Stimulated activated CD8-positive, alpha-beta memory T cell treated with anti-CD3 and anti-CD28 coated beads, Interleukin-2, amount 100 ng/mL, for 48 hours (primary cell): ENCODE results near the gene SEC22C.
A peak's percentile ranks its signal among the peaks of the same experiment; 100 is the strongest.

Experiments used
- DNase-seq, 2 donors: peaks; one replicate each; pipeline ENCODE4 v3.0.0-alpha.2; 2020; ENCODE audit warnings: low read depth in 2 of 2

The SEC22C gene

GRCh38 chr3:42513121-42513520, 68.6 kb downstream of the SEC22C start:
- DNase-seq, result no peak

- DNase-seq, result no peak
These were observed 70.0 kb downstream of the SEC22C start for GRCh38 chr3:42511736-42512135.

GRCh38 chr3:42511201-42511600, 70.6 kb downstream of the SEC22C start:
- DNase-seq, result no peak

- no peak for DNase-seq
These were observed 71.4 kb downstream of the SEC22C start for GRCh38 chr3:42510325-42510724.

- DNase-seq, result no peak
These were observed 72.7 kb downstream of the SEC22C start for GRCh38 chr3:42509111-42509510.

DNA sequence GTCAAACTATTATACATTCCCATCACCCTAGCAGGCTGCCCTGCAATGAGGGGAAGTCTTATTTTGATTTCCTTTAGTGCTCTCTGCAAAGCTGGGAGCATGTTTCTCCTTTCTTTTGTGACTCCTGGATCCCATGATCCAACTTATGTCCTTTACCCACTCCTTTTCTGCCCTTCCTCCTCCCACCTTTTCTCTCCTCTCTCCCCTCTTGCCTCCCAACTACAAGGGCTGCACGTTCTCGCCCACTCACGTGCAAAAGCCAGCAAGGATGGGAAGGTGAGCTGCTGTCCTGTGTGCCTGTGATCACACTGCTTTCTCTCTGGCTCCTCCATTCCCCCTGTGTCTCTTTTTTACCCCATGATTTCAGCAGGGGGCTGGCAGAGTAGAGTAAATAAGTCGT, 73.2 kb downstream of the SEC22C start:
- no peak for DNase-seq

DNA sequence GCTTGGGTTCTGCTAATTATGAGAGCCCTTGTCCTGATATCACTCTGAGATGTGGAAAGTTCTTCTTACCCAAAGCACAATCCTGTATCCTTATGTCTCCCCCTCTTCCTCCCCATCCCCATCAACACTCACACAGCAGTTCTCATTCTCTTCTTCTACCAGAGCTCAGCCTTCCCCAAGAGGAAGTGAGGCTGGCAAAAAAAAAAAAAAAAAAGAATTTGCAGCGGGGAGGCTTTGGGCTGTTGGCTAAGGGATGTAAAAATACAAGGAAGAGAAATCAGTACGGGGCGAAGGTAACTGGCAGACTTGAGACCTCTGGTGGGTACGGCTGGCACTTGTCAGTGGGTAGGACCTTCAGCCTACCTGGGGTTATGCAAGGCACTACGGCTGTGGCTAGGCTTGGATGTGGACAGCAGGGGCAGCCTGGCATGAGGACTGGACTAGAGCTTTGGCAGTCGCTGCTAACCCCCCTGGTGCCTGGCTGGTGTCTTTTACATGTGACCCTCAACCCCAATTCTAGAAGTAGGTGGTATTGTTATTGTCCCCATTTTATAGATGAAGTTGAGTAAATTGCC, 73.9 kb downstream of the SEC22C start:
- no peak for DNase-seq

GRCh38 chr3:42507252-42507651, 74.5 kb downstream of the SEC22C start:
- DNase-seq, result no peak

DNA sequence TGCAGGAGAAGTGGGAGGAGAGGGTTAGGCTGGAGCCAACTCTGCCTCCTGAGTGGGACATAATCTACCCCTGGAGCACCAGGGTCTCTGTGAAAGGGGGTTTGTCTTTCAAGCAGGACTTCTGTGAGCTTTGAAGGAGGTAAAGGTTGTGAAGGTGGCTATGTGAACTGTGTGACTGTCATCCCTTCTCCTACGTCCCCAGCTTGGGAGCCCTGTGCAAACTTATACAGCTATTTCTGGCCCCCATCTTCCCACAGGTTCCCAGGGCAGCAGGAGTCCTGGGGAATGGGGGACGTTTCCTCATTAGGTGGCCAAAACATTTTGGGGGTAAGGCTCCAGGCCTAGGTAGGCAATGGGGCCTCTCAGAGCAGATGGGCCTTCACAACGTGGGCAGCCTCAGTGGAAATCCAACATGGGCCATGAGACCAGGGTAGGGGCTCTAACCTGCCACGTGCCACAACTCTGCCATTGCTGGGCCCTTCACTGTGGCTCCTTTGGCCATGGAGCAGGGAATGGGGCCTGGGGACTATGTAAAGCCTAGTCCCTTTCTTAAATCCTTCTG, 75.8 kb downstream of the SEC22C start:
- no peak for DNase-seq

GRCh38 chr3:42505128-42505848, 76.5 kb downstream of the SEC22C start:
- DNase-seq, result no peak

DNA sequence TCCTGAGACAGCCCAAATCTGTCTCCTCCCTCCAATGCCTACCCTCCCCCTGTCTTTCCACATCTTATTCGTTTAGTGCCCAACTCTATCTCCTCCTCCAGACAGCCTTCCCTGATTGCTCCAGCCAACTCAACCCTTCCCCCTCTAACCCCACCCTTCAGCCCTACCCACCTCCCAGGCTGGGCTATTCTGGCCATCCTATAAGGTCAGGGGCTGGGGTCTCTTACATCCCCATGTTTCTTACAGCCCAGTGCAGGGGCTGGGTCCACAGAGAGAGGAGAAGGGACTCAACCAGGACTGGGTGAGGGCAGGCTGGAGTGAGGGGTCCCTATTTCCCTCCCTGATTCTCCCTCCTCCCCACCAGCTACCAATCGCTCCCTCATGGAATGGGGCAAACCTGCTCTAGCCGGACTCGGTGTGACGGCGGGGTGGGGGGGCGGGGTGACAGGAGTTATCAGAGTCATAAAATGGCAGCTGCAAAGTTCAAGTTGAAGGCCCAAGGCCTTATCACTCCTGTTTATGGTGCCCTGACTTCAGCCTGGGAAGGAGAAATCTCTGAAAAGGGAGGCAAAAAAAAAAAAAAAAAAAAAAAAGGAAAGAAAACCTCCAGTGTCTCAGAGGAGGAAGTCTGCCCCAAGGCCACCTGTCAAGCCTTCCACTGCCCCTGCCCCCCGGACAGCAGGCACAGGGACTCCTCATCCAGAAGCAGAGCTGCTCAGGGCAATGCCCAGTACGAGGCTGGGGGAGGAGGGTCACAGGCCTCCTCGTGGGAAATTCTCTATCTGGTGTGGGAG, 77.2 kb downstream of the SEC22C start:
- no peak for DNase-seq

DNA sequence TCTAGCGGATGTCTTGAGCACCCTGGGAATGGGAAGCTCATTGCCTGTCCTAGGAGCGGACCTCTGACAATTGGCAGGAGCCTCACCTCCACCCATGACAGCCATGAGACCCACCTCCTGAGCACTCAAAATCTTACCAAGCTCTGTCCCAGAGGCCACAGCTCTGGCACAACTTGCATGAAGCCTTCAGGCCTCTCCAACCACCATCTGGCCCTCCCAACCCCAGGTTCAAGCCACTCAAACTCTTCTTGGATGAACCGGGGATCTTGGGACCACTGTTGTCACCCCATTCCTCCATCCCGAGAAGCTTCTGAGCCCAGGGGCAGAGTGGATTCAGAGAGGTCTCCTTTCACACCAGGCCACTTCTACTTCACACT, 77.8 kb downstream of the SEC22C start:
- DNase-seq, result no peak

DNA sequence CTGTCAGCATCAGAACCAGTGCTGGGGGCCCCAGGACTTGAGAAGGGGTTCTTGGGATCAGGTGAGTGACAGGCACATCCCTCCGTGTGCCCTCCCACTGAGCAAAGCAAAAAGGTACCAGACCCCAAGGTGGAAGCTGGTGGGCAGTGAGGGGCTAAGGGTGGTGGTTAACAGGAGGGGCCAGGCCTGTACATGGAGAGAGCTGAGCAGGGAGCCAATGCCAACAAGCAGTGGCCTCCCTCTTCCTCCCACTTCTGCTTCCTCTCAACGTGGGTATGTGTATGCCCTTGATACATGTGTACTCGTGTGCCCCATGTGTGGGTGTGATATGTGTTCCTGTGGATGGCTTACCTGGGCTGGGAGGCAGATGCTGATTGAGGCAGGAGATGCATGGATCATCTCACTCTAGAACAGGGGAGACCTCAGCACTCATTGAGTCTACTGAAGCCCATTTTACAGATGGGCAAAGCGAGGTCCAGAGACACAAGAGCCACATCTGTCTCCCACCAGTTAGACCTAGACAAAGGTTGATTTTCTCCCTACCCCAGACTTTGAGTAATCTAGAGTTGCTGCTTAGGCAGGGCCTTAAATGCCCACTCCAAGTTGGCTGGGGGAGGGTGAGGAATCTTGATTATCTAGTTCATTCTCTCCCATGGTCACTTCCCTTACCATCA, 78.4 kb downstream of the SEC22C start:
- no peak for DNase-seq

DNA sequence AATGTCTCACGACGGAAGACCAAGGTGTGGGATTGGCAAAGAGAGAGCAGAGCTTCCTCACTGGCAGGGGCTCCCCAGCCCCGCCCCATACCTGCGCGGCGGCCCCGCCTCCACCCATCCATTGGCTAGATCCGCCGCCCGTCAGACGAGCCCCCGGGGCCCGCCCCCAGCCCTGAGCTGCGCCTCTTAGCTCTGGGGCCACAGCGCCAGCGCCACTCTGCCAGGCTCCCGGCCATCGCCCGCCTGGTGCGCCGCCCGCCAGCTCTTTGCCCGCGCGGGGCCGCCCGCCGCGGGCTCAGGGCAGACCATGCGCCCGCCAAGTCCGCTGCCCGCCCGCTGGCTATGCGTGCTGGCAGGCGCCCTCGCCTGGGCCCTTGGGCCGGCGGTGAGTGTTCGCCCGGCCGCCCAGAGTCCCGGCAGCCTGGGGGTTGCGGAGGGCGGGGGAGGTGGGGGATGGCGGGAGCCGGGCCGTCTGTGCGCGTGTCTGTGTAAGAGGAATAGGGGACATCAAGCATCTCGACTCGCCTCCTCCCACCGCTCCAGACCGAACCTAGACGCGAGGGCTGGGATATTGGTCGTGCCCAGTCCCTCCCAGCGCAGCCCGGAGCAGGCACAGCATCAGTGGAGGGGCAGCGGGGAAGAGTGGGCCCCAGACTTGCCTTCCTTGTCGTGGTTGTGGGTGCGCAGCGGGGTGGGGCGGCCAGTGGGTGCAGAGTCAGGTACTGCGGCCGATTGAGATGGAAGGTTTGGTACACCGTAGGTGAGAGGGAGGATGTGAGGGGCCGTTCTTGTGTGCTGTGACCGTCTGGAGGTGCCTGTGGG, 79.1 kb downstream of the SEC22C start, which contains the start of gene VIPR1:
Gene VIPR1 (plus strand): TSS at position 215 of the 822 bp plus-strand sequence. CDS start 93 bp downstream, at position 308.
- DNase-seq, result peak; percentile 77 to 86

DNA sequence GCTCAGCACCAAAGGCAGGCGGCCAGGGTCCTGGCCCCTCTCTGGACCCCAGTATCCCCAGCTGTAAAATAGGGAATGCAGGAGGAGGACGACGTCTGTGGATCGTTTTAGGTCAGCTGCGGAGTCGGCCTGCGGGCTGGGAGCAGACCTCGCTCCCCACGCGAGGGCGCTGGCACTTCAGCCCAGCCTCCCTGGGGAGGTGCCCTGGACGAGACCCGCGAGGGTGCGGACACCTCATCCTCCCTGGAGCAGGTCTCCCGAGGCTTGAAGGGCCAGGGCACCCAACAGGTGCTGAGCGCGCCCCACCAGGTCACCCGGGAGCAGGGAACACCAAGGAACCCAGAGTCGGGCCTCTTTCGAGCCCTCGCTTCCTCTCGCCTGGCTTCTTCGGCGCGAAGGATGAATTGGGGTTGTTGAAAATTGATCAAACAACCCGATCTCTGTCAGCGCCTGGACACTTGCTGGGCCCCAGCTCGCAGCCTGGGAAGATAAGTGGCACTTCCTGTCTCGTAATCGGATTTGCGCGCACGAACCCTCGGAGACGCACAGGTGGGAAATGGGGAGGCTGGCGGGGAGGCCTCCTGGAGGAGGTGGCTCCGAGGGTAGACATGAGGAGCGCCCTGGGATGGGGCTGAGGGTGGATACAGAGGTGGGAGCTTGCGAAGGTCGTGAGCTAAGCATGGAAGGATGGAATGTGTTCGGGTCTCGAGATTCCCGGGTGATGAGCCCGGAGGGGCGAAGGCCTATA, 79.9 kb downstream of the SEC22C start:
- DNase-seq, result peak; percentile 35 to 55

- DNase-seq, result peak in 1 of 2 donors; percentile 3
These were observed 80.5 kb downstream of the SEC22C start for GRCh38 chr3:42501321-42501680.

- DNase-seq, result no peak
These were observed 80.9 kb downstream of the SEC22C start for GRCh38 chr3:42500909-42501308.

DNA sequence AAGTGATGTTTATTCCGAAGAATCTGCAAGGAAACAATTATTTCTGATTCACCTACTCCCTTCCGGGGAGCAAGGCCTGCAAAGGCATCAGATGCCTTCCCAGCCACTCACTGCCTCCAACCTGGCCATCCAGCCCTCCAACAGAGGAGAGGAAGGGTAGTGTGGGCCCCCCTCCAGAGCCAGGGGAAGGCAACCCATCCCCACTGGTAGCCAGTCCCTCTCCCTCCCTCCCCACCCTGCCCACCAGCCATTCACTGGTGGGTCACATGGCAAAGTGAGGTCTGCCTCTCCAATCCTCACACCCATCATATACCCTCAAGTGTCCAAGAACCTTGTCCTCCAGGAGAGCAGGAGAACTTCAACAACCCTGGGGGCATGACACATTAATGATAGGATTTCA, 81.7 kb downstream of the SEC22C start:
- no peak for DNase-seq

- DNase-seq, result no peak
These were observed 82.3 kb downstream of the SEC22C start for GRCh38 chr3:42499478-42499871.

DNA sequence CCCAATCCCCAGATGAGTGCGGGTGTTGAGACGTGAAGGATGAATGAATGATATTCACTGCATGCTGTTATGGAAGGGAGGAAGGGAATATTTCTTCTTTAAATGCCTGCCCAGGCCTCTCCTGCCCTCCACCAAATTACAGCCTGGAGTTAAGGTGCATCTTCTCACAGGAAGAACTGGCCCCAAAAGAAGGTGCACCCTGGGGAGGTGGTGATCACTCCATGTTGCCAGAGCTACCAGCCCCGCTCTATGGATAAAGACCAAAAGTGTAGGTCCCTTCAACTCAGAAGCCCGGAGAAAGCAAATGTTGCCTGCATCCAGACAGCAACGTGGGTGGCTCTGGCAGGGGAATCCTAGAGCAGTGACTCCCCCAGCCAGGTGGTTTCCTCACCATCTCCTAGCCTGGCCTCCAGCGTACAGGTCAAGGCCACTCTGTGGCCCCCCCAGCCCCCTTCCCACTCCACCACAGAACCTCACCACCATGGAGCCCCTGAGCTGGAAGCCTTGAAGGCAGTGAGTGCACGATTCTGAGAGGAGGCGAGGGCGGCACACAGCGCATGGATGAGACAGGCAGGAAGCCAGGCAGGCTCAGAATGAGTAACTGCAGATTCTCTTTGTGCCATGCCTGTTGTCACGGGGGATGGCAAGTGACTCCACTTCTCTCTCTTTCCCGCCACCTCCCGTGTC, 82.8 kb downstream of the SEC22C start:
- no peak for DNase-seq
